NCI-H2227 (cell line): ENCODE data around the gene FBXL19.

Experiments used
- DNase-seq: peaks from one replicate; lab custom pipeline; 2025; ENCODE audit not compliant: unreplicated experiment; lab: John Stamatoyannopoulos, UW

FBXL19 gene

DNA sequence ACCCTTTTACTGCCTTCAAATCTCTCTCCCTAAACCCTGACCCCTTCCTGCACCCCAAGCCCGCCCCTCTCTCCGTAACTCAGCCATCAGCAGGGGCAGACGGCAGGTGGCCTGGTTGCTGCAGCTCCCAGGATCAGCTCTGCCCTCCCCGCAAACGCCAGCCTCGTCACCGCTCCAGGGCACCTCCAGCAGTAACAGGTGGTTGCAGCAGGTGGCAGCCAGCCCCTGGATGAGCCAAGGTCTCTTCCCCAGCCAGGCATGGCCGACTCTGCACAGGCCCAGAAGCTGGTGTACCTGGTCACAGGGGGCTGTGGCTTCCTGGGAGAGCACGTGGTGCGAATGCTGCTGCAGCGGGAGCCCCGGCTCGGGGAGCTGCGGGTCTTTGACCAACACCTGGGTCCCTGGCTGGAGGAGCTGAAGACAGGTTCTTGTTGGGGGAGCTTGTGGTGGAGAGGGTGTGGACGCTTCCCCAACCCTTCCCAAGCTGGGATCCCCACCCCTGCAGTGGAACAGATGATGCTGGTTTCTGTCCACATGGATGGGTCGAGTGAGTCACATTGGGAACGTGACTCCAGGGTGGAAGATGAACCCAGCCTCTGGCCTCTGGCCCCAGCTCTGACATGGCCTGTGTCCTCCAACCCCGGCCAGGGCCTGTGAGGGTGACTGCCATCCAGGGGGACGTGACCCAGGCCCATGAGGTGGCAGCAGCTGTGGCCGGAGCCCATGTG is 62.2 kb downstream of the FBXL19 start:
- peak; percentile 30 for DNase-seq

DNA sequence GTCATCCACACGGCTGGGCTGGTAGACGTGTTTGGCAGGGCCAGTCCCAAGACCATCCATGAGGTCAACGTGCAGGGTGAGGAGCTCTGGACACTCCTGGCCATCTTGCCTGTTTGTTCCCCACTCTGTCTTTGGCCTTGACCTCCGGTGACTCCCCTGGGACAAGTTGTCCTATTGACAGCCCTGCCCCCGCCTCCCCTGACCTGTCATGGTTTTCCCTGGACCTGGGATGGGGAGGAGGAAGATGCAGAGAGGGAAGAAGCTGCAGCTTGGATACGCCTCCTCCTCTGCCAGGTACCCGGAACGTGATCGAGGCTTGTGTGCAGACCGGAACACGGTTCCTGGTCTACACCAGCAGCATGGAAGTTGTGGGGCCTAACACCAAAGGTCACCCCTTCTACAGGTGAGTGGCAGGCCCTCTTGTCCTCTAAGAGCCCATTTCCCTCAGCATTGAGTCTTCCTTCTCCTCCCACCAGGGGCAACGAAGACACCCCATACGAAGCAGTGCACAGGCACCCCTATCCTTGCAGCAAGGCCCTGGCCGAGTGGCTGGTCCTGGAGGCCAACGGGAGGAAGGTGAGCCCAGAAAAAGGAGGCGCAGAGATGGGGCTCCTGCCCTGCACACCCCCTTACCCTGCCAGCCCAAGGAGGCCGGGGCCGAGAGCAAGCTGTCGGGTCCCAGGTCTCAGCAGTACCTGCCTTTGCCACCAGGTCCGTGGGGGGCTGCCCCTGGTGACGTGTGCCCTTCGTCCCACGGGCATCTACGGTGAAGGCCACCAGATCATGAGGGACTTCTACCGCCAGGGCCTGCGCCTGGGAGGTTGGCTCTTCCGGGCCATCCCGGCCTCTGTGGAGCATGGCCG is 63.0 kb downstream of the FBXL19 start:
- no peak for DNase-seq

DNA sequence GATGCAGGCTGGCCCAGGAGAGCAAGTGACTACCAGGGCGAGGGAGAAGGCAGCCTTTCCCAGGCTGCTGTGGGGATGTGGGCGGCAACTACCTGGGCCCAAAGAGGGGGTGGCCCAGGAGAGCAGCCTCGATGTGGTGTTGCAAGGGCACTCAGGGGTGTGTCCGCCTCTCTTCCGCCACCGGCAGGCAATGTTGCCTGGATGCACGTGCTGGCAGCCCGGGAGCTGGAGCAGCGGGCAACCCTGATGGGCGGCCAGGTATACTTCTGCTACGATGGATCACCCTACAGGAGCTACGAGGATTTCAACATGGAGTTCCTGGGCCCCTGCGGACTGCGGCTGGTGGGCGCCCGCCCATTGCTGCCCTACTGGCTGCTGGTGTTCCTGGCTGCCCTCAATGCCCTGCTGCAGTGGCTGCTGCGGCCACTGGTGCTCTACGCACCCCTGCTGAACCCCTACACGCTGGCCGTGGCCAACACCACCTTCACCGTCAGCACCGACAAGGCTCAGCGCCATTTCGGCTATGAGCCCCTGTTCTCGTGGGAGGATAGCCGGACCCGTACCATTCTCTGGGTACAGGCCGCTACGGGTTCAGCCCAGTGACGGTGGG is 64.3 kb downstream of the FBXL19 start:
- no peak for DNase-seq

DNA sequence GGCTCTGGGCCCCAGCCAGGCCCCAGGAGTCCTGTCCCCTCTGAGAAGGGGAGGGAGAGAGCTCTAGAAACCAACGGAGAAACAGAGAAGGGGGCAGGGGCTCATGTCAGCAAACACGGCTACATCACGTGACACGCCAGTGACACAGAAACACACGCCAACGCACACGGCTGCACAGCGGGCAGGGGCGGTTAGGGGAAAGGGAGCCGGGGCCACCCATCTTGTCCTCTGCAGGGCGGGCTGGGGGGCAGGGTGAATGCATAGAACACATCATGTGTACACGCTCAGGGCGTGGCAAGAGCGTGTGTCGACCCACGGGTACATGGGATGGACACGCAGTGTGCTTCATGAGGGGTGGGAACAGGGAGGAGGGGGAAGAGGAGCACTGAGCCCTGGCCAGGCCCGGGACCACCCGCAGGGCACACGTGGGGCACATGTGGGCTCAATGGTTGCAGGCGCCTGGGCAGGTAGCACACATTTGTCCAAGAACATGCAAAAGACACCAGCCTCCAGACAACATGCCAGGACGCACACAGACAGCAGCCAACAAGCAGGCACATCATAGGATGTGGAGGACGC is 66.2 kb downstream of the FBXL19 start:
- DNase-seq, result no peak

DNA sequence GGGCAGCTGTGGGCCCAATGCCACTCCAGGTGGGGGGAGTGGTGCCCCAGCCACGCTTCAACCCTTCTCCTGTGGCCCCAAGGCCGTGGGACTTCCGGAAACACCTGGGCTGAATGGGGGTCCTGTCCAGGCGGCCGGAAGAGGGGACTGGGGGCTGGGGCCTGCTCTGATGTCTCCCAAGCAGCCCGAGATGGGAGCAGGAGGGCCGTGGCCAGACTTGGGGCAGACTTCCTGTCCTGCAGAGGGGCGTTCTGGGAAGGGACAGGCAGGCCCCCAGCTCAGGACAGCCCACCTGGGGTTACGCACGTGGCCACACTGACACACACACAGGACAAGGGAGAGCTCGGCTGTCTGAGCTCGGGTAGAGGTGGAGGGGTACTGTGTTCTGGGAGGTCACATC is 66.7 kb downstream of the FBXL19 start:
- no peak for DNase-seq

DNA sequence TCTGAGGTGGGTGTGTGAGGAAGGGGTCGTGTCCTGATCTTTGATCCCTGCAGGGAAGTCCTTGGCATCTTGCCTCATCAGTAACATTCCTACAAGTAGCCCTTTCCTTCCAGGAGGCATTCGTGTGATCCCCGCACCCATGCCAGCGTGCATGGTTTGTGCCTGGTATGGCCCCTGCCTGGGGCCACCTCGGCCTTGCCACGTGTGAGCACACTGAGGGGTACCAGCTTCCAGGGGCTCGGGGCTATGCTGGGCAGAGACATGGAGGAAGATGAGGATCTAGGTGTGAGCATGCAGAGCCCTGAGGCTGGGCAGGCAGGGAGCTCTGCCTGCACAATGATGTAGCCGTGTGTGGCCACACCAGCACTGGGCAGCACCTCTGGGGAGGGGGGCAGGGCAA is 67.7 kb downstream of the FBXL19 start:
- DNase-seq, result no peak

DNA sequence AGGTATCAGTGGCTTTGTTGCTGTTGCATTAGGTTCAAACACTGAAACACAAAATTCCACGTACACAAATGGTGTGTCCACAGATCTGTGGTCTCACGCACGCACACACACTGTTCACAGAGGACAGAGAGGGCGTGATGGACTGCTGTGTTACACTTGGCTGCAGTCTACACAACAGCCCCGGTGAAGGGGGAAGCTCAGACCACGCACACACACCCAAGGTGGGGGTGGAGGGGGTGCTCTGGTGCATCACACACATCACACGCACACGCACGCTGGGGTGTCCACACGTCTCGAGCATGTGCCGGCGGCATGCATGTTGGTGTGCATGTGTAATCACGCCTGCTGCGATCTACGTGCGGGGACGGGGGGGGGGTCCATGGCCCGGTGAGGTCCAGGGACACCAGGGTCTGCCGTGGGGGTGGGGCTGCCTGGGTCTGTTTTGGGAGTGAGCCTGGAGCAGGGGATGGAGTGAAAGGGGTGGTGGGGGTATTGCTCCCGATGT is 69.0 kb downstream of the FBXL19 start:
- no peak for DNase-seq

DNA sequence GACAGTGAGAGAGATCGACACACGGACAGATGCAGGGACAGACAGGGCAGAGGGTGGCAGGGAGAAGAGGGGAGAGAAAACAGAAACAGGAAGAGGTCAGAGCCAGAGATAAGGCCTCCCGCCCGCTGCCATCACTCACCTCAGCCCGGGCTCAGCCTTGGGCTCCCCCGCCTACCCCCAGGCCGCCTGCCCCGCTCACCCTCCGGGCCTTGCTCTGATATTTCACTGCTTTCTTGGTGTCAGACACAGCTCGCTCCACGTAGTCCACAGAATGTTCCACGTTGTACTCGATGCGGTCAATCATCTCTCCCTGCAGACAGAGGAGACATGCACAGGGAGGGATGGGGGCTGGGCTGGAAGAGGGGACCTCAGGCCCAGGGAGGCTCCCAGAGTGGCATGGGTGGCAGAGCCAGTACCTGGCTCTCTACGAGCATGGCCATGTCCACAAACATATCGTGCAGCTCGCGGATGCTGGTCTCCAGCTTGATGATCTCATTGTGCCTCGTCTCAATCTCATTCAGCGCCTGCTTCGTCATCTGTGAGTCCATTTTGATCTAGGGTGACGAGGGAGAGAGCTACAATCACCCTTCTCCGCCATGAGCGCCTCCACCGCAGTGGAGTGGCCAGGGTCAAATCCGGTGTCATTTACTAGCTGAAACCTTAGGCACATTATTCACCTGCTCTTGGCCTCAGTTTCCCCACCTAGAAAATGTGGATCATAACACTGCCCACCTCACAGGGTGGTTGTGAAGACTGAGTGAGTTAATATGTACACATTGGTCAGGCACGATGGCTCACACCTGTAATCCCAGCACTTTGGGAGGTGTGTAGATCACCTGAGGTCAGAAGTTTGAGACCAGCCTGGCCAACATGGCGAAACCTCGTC is 69.8 kb downstream of the FBXL19 start:
- no peak for DNase-seq

DNA sequence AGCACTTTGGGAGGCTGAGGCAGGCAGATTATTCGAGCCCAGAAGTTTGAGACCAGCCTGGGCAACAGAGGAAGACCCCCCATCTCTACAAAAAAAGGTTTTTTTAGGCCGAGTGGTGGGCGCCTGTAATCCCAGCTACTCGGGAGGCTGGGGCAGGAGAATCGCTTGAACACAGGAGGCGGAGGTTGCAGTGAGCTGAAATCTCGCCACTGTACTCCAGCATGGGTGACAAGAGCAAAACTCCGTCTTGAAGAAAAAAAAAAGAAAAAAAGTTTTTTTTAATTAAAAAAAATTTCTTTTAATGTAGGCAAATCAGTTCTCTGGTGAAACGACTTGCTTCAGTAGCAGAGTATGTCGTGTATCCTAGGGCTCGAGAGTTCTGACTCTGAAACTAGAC is 72.6 kb downstream of the FBXL19 start:
- no peak for DNase-seq

DNA sequence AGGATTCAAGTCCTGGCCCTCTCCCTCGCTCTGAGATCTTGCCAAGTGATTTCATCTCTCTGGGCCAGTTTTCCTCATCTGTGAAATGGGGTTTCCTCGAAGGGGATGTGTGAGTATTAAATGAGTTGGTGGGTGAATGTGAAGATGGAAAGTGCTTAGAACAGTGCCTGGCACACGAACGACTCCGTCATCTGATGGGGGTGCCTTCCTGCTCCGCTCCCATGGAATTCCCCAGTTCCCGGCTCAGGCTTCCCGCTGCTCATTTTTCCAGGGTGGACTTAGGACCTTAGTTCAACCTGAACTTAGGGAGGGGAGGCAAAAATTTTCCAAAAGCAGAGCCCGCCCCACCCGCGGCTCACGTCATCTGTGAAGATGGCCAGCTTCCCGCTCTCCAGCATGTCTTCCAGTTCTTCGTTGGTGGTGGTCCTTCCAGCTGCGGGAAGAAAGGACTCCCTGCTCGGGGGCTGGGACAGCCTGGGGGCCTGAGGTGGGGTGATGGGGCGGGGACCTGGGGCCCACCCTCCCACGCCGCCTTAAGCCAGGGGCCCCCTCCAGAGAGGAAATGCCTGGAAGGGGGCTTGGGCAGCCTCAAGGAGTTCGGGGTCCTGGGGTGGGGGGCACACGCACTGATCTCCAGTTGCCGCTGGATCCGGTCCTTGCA is 73.1 kb downstream of the FBXL19 start:
- DNase-seq, result no peak

DNA sequence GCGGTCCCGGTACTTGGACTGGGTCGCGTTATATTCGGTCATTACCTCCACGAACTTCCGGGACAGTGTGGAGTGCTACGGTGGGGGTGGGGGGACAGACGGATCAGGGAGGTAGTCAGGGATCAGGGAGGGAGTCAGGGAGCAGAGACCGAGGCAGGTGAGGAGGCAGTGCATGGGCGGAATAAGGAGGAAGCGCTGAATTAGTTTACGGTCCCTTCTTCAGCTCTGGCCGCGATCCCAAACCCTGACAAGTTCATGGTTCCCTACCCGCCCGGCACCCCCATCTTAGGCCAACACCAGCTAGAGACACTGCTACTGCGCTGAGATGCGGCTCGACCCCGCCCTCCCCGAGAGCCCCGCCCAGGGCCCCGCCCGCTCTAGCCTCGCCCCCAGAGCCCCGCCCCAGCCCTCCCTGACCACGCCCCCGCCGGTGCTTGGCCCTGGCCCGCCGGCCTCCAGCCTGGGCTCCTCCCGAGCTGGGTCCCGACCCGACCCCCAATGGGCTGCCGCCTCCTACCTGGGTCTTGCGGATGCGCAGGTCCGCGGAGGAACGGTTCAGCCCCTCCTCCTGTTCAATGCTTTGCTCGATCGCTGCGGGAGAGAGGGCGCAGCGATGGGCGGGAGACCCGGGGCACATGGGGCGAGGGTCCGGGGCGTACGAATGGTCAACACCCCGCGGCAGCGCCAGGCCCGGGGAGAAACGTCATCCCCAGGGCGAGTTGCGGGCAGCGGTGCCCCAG is 73.8 kb downstream of the FBXL19 start:
- DNase-seq, result no peak

DNA sequence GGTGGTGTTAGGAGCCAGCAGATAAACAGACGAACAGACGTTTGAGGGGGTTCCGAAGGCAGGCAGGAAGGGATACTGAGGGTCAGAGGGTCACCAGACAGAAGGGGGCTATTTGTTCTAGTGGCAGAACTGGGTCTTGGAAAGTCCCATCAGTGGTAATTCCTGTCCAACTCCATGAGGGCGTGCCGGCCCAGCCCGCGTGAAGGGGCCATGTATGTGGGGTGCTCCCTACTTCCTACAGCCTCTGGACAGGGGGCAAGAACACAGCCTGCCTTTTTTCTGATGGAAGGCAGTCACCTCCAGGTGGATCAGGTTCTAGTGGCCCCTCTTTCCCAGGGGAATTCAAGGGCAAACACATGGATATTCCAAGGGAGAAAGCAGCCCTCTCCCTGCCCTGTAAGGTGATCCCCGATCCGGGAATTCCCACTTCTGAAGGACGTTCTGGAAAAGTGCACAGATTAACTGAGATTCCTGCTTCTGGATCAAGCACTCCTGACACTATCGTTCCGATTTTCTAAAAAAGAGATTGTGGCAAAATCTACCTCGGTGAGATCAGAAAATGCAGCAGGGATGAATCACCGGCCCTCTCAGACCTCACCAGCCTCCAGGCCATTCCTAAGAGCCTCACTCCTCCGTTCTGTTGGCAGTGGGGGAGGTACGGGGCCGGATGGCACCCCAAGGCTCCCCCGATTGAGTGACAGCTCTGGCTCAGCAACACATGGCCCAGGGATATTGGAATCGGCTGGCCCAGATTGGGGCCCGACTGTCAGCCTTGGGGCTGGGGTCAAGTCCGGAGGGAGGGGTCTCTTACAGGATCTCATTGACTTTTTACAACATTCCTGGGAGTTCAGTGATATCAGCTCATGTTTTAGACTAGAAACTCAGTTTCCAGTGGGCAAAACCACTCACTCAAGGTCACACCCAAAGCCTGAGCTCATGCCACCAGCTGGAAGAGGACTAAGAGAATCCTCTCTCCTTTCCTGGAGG is 74.6 kb downstream of the FBXL19 start:
- DNase-seq, result no peak
